ENCODE results near the gene TEPSIN. TPM values are rescaled to one million over a fixed set of nuclear protein-coding genes. Genes with fewer than 3 reads are reported as not detected.

The TEPSIN gene, protein sequence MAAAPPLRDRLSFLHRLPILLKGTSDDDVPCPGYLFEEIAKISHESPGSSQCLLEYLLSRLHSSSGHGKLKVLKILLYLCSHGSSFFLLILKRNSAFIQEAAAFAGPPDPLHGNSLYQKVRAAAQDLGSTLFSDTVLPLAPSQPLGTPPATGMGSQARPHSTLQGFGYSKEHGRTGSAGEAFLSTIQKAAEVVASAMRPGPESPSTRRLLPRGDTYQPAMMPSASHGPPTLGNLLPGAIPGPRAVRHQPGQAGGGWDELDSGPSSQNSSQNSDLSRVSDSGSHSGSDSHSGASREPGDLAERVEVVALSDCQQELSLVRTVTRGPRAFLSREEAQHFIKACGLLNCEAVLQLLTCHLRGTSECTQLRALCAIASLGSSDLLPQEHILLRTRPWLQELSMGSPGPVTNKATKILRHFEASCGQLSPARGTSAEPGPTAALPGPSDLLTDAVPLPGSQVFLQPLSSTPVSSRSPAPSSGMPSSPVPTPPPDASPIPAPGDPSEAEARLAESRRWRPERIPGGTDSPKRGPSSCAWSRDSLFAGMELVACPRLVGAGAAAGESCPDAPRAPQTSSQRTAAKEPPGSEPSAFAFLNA
- 18.1 and 19.8 TPM in 2 replicates for total RNA-seq (2014; rRNA removed; shearing (Covaris generic))

DNA sequence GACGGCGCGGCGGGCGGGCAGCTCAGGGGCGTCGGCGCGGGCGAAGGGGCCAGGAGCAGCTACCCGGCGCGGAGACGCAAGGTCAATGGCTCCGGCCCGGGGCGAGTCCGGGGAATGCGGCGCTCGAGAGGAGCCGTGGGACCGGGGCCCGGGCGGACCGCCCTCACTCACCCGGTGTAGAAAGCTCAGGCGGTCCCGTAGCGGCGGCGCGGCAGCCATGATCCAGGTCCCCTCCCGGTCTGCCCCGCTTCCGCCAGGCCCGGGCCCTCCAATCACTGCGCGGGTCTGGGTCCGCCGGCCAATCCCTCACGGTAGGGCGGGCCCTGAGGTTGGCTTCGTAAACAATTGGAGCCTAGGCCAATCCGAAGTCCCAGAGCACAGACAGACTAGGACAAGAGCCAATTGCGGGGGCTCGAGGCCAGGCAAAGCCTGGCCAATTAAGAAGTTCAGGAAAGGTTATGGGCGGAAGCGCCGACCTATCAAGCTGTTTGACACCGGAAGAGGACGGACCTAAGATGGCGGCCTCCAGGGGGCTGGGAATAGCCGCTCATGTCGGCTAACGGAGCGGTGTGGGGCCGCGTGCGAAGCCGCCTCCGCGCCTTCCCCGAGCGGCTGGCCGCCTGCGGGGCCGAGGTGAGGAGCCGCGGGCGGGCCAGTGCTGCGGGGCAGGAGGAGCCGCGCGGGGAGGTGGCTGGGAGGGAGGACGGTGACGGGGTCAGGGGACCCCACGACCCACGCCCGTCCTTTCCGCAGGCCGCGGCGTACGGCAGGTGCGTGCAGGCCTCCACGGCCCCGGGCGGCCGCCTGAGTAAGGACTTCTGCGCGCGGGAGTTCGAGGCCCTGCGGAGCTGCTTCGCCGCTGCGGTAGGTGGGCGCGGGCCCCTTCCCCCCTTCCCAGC, at the start of gene TEPSIN, which contains the start of gene NDUFAF8:
TEPSIN (minus strand) TSS at position 241 of the 899 bp plus-strand sequence; CDS start at position 219, 22 bp downstream.
NDUFAF8 (plus strand) TSS at position 504 of the 899 bp plus-strand sequence; CDS start at position 550, 46 bp downstream.
- peak; percentile 100 for DNase-seq
- Histone ChIP-seq H3K27me3 (ENCODE audit: control insufficient read depth, insufficient read depth, low read length) (no peaks in the 10 kb centered on the region), H3K36me3 (replicated peaks; ENCODE audit: control insufficient read depth, insufficient read depth, low read length) (peaks cover 5% of the 10 kb centered on the region), H3K4me3 (ENCODE audit: insufficient read depth, low read depth, low read length) (peak within 1 kb of the TSS; percentile 91)

DNA sequence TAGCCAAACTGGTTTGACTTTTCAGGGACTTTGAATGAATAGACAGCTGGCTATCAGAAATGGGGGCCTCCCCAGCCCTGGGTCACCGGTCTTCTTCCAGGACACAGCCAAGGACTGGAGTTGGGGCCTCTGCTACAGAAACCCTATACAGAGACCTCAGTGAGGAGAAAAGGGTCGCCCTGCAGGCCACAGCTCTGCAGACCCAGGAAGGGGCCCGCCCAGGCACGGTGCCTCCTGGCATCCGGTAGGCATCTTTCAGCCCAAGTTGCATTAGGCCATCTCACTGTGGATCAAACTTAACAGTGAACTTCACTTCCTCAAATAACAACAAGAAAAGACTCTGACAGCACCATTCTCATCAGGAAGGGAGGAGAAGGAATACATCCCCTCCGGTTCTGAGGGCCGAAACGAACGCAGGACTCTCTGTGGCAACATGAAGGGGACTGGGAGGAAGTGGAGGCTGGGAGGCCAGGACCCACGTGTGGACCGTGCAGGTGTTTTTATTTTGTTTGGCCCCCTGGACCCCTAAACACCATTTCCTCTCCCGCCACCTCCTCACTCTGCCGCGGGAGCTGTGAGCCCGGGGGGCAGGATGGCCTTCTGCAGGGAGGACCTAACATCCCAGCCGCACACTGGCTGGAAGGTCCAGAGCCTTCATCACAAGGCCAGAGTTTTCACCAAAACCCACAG, 49.0 kb upstream of the TEPSIN start:
- H3K27me3 ChIP-seq (ENCODE audit: control insufficient read depth, insufficient read depth, low read length), result no peaks in the 10 kb centered on the region
- no peak overlapping the region for H3K4me3 ChIP-seq (ENCODE audit: insufficient read depth, low read depth, low read length)
- peaks cover 2% of the 10 kb centered on the region for H3K36me3 ChIP-seq (replicated peaks; ENCODE audit: control insufficient read depth, insufficient read depth, low read length)

DNA sequence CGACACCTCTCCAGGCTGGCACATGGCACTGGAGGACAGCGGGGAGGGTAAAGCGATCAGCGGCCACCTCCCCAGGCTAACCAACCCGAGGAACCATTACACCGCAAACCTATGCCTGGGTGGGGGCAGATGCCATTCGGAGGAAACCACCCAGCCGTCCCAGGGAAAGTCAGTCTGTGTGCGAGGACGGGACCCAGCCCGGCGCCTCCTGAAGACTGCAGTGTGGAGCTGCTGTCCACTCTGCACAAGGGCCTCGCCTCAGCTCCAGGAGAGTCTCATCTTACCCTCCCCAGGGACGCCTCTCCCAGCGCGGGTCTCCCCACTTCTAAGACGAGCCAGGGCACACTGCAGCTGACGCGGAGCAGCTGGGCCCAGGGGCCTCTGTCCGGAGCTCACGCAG, 48.3 kb upstream of the TEPSIN start:
- H3K4me3 ChIP-seq (ENCODE audit: insufficient read depth, low read depth, low read length), result no peak overlapping the region
- peaks cover 2% of the 10 kb centered on the region for H3K36me3 ChIP-seq (replicated peaks; ENCODE audit: control insufficient read depth, insufficient read depth, low read length)
- DNase-seq, result no peak
- H3K27me3 ChIP-seq (ENCODE audit: control insufficient read depth, insufficient read depth, low read length), result no peaks in the 10 kb centered on the region

More for the DNA sequence above, 49.0 kb upstream of the TEPSIN start:
- DNase-seq, result no peak

DNA sequence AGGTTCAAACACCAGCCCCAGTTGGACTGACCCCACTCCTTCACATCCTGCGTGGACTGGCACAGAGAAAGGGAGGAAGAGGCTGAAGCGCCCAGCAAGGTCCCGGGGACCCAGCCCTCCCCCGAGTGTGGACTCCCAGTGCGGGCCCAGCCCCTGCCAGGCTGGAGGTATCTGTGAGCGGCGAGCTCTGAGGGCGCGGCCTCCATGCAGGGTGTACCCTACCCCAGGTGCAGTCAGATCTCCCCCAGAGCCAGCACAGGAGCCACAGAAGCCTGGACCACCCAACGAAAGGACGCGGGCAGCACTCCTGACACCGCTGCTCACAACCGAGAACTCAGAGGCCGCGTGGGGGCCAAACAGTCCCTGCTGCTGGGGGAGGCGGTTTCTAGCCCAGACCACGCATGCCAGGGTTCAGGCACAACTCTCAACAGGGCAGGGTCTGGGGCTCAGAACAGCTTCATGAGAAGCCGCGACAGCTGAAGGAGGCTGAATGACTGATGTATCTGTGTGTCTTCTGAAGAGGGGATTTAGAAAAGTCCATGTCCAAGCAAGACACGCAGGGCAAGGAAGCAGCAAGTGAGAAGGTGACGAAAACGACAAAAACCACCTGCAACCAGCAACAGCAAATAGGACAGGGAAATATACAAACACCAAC, 47.8 kb upstream of the TEPSIN start:
- Histone ChIP-seq H3K27me3 (ENCODE audit: control insufficient read depth, insufficient read depth, low read length) (no peaks in the 10 kb centered on the region), H3K36me3 (replicated peaks; ENCODE audit: control insufficient read depth, insufficient read depth, low read length) (peaks cover 2% of the 10 kb centered on the region), H3K4me3 (ENCODE audit: insufficient read depth, low read depth, low read length) (no peak overlapping the region)
- no peak for DNase-seq

DNA sequence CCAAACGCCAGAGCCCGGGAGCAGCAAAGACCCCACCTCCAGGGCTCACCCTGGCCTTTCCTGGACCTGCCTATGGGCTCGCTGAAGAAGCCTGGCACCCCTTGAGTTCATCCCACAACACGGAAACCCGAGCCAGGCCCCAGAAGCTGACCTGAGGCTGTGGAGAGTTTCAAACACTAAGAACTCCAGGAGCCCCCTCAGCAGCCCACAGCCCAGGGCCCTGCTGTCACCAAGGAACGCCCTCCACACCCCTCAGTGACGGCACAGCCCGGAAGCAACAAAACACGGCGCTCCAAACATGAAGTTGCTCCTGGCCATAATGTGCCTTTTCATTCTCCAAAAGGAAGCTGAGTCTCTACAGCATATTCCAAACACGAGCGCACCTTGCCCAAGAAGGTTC, 47.0 kb upstream of the TEPSIN start:
- H3K36me3 ChIP-seq (replicated peaks; ENCODE audit: control insufficient read depth, insufficient read depth, low read length), result peaks cover 2% of the 10 kb centered on the region
- H3K27me3 ChIP-seq (ENCODE audit: control insufficient read depth, insufficient read depth, low read length), result no peaks in the 10 kb centered on the region
- no peak for DNase-seq
- no peak overlapping the region for H3K4me3 ChIP-seq (ENCODE audit: insufficient read depth, low read depth, low read length)

DNA sequence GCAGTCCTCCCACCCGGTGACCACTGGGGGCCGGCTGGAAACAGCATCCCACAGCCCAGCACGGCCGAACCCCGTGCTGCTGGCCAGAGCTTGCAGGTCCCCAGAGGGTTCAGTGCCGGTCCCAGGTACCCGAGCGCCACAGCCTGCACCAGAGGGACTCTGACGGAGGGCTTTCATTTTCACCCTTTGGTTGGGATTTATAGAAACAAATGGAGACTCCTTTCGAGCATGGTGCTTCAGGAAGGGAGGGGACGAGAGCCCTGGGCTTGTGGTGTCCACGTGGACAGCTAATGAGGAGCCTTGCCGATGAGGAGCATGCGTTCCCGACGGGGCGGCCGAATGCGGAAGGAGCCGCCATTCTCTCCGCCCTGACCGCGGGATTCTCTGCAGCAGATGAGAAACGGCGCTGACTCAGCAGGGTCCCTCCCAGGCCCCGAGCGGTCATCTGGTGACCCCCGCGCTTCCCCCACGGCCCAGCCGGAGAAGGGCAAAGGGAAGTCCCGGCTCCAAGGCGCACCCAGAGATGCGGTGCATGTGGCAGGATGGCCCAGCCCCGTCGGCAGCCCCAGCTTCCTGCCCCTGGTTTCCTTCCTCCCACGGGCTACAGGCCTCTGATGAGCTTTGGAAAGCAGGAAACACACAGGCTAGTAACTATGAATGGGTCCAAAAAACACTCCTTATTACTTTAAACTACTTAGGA, 46.5 kb upstream of the TEPSIN start:
- DNase-seq, result peak; percentile 74

DNA sequence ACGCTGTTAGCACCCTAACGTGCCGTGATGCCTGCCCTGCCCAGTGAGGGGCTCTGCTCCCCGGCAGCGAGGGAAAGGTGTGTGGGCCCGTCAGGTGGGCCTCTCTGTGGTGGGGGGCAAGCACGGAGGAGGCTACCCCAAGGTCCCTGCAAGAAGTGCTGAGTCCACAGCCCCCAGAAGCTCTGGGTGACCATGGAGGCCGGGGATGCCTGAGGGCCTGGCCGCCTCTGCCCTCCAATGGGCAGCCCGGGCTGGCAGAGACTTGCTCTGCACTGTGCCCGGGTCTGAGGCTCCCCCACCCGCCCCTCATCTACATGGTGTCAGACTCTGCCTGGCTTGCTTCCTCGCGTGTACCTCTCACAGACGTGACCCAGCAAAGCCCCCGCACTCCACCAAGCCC, 44.0 kb upstream of the TEPSIN start:
- no peak overlapping the region for H3K4me3 ChIP-seq (ENCODE audit: insufficient read depth, low read depth, low read length)
- DNase-seq, result no peak
- H3K27me3 ChIP-seq (ENCODE audit: control insufficient read depth, insufficient read depth, low read length), result no peaks in the 10 kb centered on the region
- H3K36me3 ChIP-seq (replicated peaks; ENCODE audit: control insufficient read depth, insufficient read depth, low read length), result no peaks in the 10 kb centered on the region

More for the DNA sequence above, 46.5 kb upstream of the TEPSIN start:
- Histone ChIP-seq H3K4me3 (ENCODE audit: insufficient read depth, low read depth, low read length) (no peak overlapping the region), H3K27me3 (ENCODE audit: control insufficient read depth, insufficient read depth, low read length) (no peaks in the 10 kb centered on the region), H3K36me3 (replicated peaks; ENCODE audit: control insufficient read depth, insufficient read depth, low read length) (peaks cover 2% of the 10 kb centered on the region)

DNA sequence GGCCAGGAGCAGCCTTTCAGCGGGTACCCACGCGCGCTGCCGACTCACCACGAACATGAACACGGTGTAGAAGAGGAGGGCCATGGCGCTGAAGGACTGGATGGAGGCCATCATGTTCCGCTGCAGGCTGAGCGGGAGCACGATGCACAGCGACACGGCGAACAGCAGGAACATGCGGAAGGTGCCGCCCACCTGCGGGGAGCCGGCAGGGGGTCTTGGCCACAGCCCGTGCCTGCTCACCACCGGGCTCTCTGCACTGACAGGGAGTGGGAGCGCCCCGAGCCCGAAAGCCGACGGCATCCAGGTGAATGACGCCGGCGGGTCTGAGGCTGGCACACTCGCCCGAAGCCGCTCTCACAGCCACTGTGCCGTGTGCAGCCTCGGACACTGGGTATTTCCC, 43.3 kb upstream of the TEPSIN start:
- H3K4me3 ChIP-seq (ENCODE audit: insufficient read depth, low read depth, low read length), result no peak overlapping the region
- DNase-seq, result no peak
- H3K27me3 ChIP-seq (ENCODE audit: control insufficient read depth, insufficient read depth, low read length), result no peaks in the 10 kb centered on the region
- H3K36me3 ChIP-seq (replicated peaks; ENCODE audit: control insufficient read depth, insufficient read depth, low read length), result no peaks in the 10 kb centered on the region

DNA sequence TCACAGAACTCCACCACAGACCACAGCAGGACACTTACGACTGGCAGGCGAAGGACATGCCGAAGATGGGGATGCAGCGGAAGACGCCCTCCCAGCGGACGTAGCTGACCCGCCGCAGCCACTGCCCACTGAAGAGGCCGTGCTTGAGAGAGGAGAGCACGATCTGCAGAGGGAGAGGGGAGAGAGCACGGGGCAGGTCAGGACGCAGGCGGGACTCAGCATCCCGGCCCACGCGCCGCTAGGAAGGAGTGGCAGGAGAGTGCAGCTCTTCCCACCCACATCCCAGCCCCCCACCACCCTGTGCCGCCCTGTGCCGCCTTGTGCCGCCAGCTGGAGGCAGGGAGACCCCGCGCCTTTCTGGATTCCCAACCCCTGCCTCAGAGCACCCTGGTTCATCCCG, 41.7 kb upstream of the TEPSIN start:
- no peak for DNase-seq
- Histone ChIP-seq H3K36me3 (replicated peaks; ENCODE audit: control insufficient read depth, insufficient read depth, low read length) (peaks cover 1% of the 10 kb centered on the region; the same call in 1 of the 2 replicates), H3K4me3 (ENCODE audit: insufficient read depth, low read depth, low read length) (no peak overlapping the region), H3K27me3 (ENCODE audit: control insufficient read depth, insufficient read depth, low read length) (no peaks in the 10 kb centered on the region)

DNA sequence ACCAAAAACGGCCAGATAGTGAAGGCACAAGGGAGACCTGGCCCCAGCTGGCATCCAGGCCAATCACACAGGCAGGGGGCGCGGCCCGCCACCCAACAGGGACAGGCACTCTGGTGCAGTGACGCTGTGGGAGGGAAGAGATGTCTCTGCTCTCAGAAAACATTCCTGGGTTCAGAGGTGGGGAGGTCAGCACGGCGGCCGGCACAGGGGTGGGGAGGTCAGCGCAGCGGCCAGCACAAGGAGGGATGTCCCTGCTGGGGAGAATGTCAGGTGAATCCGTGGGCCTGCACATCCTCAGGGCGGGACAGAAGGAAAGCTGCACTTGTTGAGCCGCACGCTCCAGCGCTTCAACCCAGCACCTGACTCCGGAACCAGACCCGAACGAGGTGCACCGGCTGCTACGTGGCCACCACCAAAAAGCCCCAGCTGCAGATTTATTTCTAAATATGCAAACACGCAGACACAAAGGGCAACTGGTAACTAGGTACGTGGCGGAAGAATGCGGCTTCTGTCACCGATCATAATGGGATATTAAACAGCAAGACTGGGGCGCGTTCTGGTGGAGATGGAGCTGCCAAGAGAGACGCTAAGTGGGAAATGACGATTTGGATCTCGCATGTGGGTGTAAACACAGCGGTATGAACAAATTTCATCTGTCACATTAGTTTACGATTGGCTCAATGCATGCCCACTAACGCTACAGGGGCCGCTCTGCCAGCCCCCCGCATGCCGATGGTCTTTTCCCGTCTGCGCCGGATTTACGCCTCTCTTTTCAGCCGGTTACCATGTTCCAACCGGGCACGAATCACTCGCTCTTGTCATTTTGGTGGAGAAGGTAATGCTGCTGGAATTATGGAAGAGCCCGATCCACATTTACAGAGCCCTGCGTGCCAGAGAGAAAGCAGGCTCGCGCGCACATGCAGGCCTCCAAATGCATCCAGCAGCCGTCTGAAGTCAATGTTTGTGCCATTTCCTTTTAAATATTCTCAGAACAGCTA, 40.7 kb upstream of the TEPSIN start:
- DNase-seq, result no peak
- Histone ChIP-seq H3K36me3 (replicated peaks; ENCODE audit: control insufficient read depth, insufficient read depth, low read length) (peaks cover 1% of the 10 kb centered on the region; the same call in 1 of the 2 replicates), H3K27me3 (ENCODE audit: control insufficient read depth, insufficient read depth, low read length) (no peaks in the 10 kb centered on the region), H3K4me3 (ENCODE audit: insufficient read depth, low read depth, low read length) (no peak overlapping the region)

DNA sequence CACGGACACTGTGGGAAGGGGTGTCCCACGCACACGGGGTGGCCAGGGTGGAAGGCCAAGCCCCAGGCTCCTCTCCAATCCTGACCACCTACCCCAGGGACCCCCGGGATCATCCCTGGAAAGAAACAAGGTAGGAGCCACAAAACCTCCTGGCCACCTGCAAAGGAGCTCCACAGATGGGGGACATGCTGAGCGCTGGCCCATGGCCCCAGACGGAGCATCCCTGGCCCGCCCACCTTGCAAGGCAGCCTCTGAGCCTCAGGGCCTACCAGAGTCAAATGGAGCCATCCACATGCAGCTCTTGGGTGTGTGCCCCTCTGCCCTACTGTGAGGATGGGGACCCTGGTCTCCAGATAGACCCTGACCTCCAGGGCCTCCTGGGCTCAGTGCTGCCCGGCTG, 40.0 kb upstream of the TEPSIN start:
- DNase-seq, result no peak
- H3K4me3 ChIP-seq (ENCODE audit: insufficient read depth, low read depth, low read length), result no peak overlapping the region
- H3K36me3 ChIP-seq (replicated peaks; ENCODE audit: control insufficient read depth, insufficient read depth, low read length), result peaks cover 1% of the 10 kb centered on the region; the same call in 1 of the 2 replicates

DNA sequence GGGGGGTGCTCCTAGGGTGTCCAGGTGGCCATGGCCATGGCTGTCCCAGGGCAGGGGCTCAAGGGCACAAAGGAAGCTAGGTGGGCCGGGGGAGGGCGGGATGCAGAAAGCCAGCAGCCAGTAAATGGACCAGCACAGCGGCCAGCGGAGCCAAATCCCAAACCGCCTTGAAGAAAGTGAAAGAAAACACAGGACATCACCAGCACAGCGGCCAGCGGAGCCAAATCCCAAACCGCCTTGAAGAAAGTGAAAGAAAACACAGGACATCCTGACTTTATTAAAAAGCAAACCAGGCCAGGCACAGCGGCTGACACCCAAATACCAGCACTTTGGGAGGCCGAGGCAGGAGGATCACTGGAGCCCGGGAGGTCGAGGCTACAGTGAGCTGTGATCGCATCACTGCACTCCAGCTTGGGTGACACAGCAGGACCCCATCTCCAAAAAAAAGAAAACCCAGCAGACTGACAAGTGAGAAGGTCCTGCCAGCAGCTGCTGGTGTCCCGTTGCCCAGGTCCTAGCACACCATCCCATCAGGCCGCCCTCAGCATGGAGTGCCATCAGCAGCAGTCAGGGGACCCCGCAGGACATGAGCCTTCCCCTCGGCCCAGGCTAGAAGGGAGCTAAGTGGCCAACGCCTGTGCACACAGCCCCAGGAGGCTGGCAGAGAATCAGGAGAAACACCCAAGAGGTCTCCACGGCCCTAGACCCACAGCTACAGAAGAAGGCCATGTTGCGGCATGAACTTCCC, 39.3 kb upstream of the TEPSIN start:
- peaks cover 1% of the 10 kb centered on the region; the same call in 1 of the 2 replicates for H3K36me3 ChIP-seq (replicated peaks; ENCODE audit: control insufficient read depth, insufficient read depth, low read length)
- no peak for DNase-seq
- H3K4me3 ChIP-seq (ENCODE audit: insufficient read depth, low read depth, low read length), result no peak overlapping the region
- H3K27me3 ChIP-seq (ENCODE audit: control insufficient read depth, insufficient read depth, low read length), result no peaks in the 10 kb centered on the region

More for the DNA sequence above, 40.0 kb upstream of the TEPSIN start:
- no peaks in the 10 kb centered on the region for H3K27me3 ChIP-seq (ENCODE audit: control insufficient read depth, insufficient read depth, low read length)

Data from H7 (cell line).